Measurements from ENCODE around the gene CACNA2D1. TPM values are rescaled to one million over a fixed set of nuclear protein-coding genes. Genes with fewer than 3 reads are reported as not detected.

The CACNA2D1 gene
- total RNA-seq, 1 donor from 2014 or later: 4.6 TPM

- DNase-seq (ENCODE audit: low read depth in 2 of 2): peak in 1 of 2 donors; percentile 35
Measured at GRCh38 chr7:81990395-81990794, 453.2 kb downstream of the CACNA2D1 start.

- DNase-seq (ENCODE audit: low read depth in 2 of 2): no peak
Measured at GRCh38 chr7:81986723-81987470, 456.7 kb downstream of the CACNA2D1 start.

- DNase-seq (ENCODE audit: low read depth in 2 of 2): no peak
Measured at GRCh38 chr7:81983406-81983805, 460.2 kb downstream of the CACNA2D1 start.

- DNase-seq (ENCODE audit: low read depth in 2 of 2): no peak
Measured at GRCh38 chr7:81973117-81973516, 470.5 kb downstream of the CACNA2D1 start.

- DNase-seq (ENCODE audit: low read depth in 2 of 2): no peak
Measured at GRCh38 chr7:81960026-81960425, 483.6 kb downstream of the CACNA2D1 start.

GRCh38 chr7:81957517-81957916, 486.1 kb downstream of the CACNA2D1 start:
- no peak for DNase-seq (ENCODE audit: low read depth in 2 of 2)

GRCh38 chr7:81956520-81956919, 487.1 kb downstream of the CACNA2D1 start:
- peak; percentile 65 to 80 for DNase-seq (ENCODE audit: low read depth in 2 of 2)

GRCh38 chr7:81949306-81949705, 494.3 kb downstream of the CACNA2D1 start:
- DNase-seq (ENCODE audit: low read depth in 2 of 2): no peak

- no peak for DNase-seq (ENCODE audit: low read depth in 2 of 2)
Measured at GRCh38 chr7:81944058-81944457, 499.5 kb downstream of the CACNA2D1 start.

GRCh38 chr7:81937091-81937490, 506.5 kb downstream of the CACNA2D1 start:
- DNase-seq (ENCODE audit: low read depth in 2 of 2): no peak

GRCh38 chr7:81934596-81935301, 508.8 kb downstream of the CACNA2D1 start:
- DNase-seq (ENCODE audit: low read depth in 2 of 2): no peak

GRCh38 chr7:81932936-81933335, 510.6 kb downstream of the CACNA2D1 start:
- no peak for DNase-seq (ENCODE audit: low read depth in 2 of 2)

- peak in 1 of 2 donors; percentile 3 for DNase-seq (ENCODE audit: low read depth in 2 of 2)
Measured at GRCh38 chr7:81929386-81929785, 514.2 kb downstream of the CACNA2D1 start.

- DNase-seq (ENCODE audit: low read depth in 2 of 2): no peak
Measured at GRCh38 chr7:81926154-81926553, 517.4 kb downstream of the CACNA2D1 start.

GRCh38 chr7:81925530-81925929, 518.0 kb downstream of the CACNA2D1 start:
- no peak for DNase-seq (ENCODE audit: low read depth in 2 of 2)

GRCh38 chr7:81924494-81924893, 519.1 kb downstream of the CACNA2D1 start:
- no peak for DNase-seq (ENCODE audit: low read depth in 2 of 2)

- DNase-seq (ENCODE audit: low read depth in 2 of 2): no peak
Measured at GRCh38 chr7:81919494-81919893, 524.1 kb downstream of the CACNA2D1 start.

GRCh38 chr7:81908220-81908619, 535.4 kb downstream of the CACNA2D1 start:
- peak in 1 of 2 donors; percentile 8 for DNase-seq (ENCODE audit: low read depth in 2 of 2)

- DNase-seq (ENCODE audit: low read depth in 2 of 2): no peak
Measured at GRCh38 chr7:81903115-81903514, 540.5 kb downstream of the CACNA2D1 start.

GRCh38 chr7:81902536-81902935, 541.0 kb downstream of the CACNA2D1 start:
- DNase-seq (ENCODE audit: low read depth in 2 of 2): no peak

Measured in lung microvascular endothelial cell (primary cell).